Endothelial cell of umbilical vein (primary cell): ENCODE data around the gene ARHGAP45. TPM values are rescaled to one million over a fixed set of nuclear protein-coding genes. Genes with fewer than 3 reads are reported as not detected.

Source experiments
- BruUV-seq: library from RNA; stranded (reverse); fragments of 400-500 nt; replicated peaks from 2 replicates; lab custom pipeline; 2021; lab: Mats Ljungman, UMichigan
- CTCF ChIA-PET: fragments of 300-600, 350-600 bp; sonication (Branson Sonifier 250); formaldehyde crosslinking; loops from one replicate; lab custom pipeline; 2021; ENCODE audit warnings: antibody characterized with exemption, inconsistent platforms; lab: Charles Lee
- POLR2A ChIA-PET: fragments of 300-600, 350-600 bp; sonication (Branson Sonifier 250); formaldehyde crosslinking; loops from one replicate; lab custom pipeline; 2021; ENCODE audit warnings: antibody characterized with exemption, inconsistent platforms; lab: Charles Lee
- DNase-seq: peaks from one replicate; pipeline ENCODE4 v3.0.0-alpha.2; 2011; ENCODE audit warnings: low read depth, low spot score
- FAIRE-seq: peaks from 2 replicates; lab custom pipeline; 2011; peaks lifted over from hg19 to GRCh38; lab: Jason Lieb, UNC
- H2AFZ ChIP-seq: 2 replicates; pipeline ENCODE4 v1.6.0; 2012; ENCODE audit warnings: low read depth, low read length, control low read depth, inconsistent platforms
- H3K27ac ChIP-seq: 2 replicates; pipeline ENCODE4 v1.5.1; 2011; ENCODE audit warnings: low read depth, mild to moderate bottlenecking, control low read depth, low read length, moderate library complexity; ENCODE audit not compliant: insufficient read depth
- H3K27me3 ChIP-seq, 2 experiments: 2 replicates each; pipeline versions ENCODE4 v1.6.0 to v1.6.1; 2011; ENCODE audit warnings: low read length in 2 of 2, mixed read lengths in 1 of 2; ENCODE audit not compliant: control insufficient read depth in 2 of 2, insufficient read depth in 2 of 2
- H3K36me3 ChIP-seq, 2 experiments: 2 replicates in 1 of 2; 3 replicates in 1 of 2; pipeline ENCODE4 v1.5.1; 2011; ENCODE audit warnings: low read length in 2 of 2, mild to moderate bottlenecking in 1 of 2, moderate library complexity in 1 of 2; ENCODE audit not compliant: control insufficient read depth in 2 of 2, insufficient read depth in 2 of 2; ENCODE audit errors: extremely low read depth in 1 of 2
- H3K4me1 ChIP-seq: 3 replicates; pipeline ENCODE4 v1.5.1; 2011; ENCODE audit warnings: mild to moderate bottlenecking, low read length; ENCODE audit not compliant: control insufficient read depth, insufficient read depth; ENCODE audit errors: extremely low read depth
- H3K4me2 ChIP-seq: 2 replicates; pipeline ENCODE4 v1.6.1; 2011; ENCODE audit warnings: low read length, control low read depth, mixed read lengths; ENCODE audit not compliant: insufficient read depth
- H3K4me3 ChIP-seq, 3 experiments: fragments of 200-600 bp in 1 of 3; sonication (generic), shearing (Covaris generic) in 1 of 3; replicated peaks in 1 of 3; 2 replicates each; pipeline ENCODE4 v1.5.1; 2011 to 2016; ENCODE audit warnings: control low read depth in 3 of 3, low read length in 3 of 3, mild to moderate bottlenecking in 2 of 3, inconsistent platforms in 1 of 3, low read depth in 1 of 3, moderate library complexity in 1 of 3; ENCODE audit not compliant: insufficient read depth in 1 of 3
- H3K79me2 ChIP-seq: 2 replicates; pipeline ENCODE4 v1.6.0; 2012; ENCODE audit warnings: low read length, inconsistent platforms; ENCODE audit not compliant: control insufficient read depth, insufficient read depth
- H3K9ac ChIP-seq: replicated peaks from 2 replicates; pipeline ENCODE3; 2011; ENCODE audit warnings: low read length, control low read depth; ENCODE audit not compliant: insufficient read depth; ENCODE audit errors: extremely low read depth
- H3K9me1 ChIP-seq: replicated peaks from 3 replicates; pipeline ENCODE4 v1.6.0; 2011; ENCODE audit warnings: mild to moderate bottlenecking, low read length; ENCODE audit not compliant: control insufficient read depth, insufficient read depth; ENCODE audit errors: extremely low read depth
- H3K9me3 ChIP-seq: replicated peaks from 2 replicates; pipeline ENCODE4 v1.5.1; 2012; ENCODE audit warnings: low read length, inconsistent platforms; ENCODE audit not compliant: control insufficient read depth, insufficient read depth
- H4K20me1 ChIP-seq: replicated peaks from 2 replicates; pipeline ENCODE3; 2011; ENCODE audit warnings: mild to moderate bottlenecking, low read length; ENCODE audit not compliant: control insufficient read depth, insufficient read depth; ENCODE audit errors: extremely low read depth
- FOS ChIP-seq: IDR thresholded peaks from 2 replicates; pipeline ENCODE4 v1.6.1; 2011; ENCODE audit warnings: mild to moderate bottlenecking, low read length, moderate library complexity, borderline replicate concordance; ENCODE audit not compliant: insufficient read depth
- GATA2 ChIP-seq: IDR thresholded peaks from 2 replicates; pipeline ENCODE4 v1.7.0; 2011; ENCODE audit warnings: low read depth, mild to moderate bottlenecking, moderate library complexity, mixed read lengths, low read length; ENCODE audit not compliant: insufficient read length, insufficient read depth
- JUN ChIP-seq: IDR thresholded peaks from 2 replicates; pipeline ENCODE4 v1.6.1; 2011; ENCODE audit warnings: borderline replicate concordance, low read depth; ENCODE audit not compliant: insufficient read length, insufficient read depth
- MYC ChIP-seq: IDR thresholded peaks from one replicate; pipeline ENCODE4 v1.6.1; 2011; ENCODE audit warnings: mild to moderate bottlenecking, low read depth, low read length
- POLR2A ChIP-seq: IDR thresholded peaks from 2 replicates; pipeline ENCODE4 v1.6.1; 2012; ENCODE audit warnings: low read depth, mild to moderate bottlenecking, control low read depth, low read length
- dilution Hi-C: fragments of 300-500 bp; cut with MboI; formaldehyde crosslinking; loops from one replicate; pipeline ENCODE4 v1.15.0; 2019; ENCODE audit warnings: low sequenced_read_pairs; ENCODE audit not compliant: extremely low pct_ligation_motif_present
- intact Hi-C: fragments of 100-400 bp; cut with micrococcal nuclease; formaldehyde crosslinking; loops from one replicate; pipeline ENCODE4 v1.10.0; 2022
- polyA plus RNA-seq, 4 experiments: library from polyadenylated mRNA; depleted of rRNA in 3 of 4; stranded (reverse) in 3 of 4; unstranded in 1 of 4; fragments of >200 nt; gene quantifications; 2 replicates each; pipeline versions ENCODE4 v1.2.1 to v1.2.3, GENCODE V29; 2011 to 2012; ENCODE audit warnings: missing spikeins in 1 of 4
- total RNA-seq: library from RNA; stranded (reverse); gene quantifications from 2 replicates; pipeline ENCODE4 v1.2.3, GENCODE V29; 2021
- TF ChIP-seq, protein P1 (sequence below): IDR thresholded peaks from 2 replicates; pipeline ENCODE4 v1.6.1; 2011; ENCODE audit not compliant: insufficient read depth, insufficient read length
- TF ChIP-seq, protein P2 (sequence below), 2 donors: IDR thresholded peaks; 1 replicate in 1 of 2; 2 replicates in 1 of 2; pipeline ENCODE4 v1.5.1; 2011; ENCODE audit warnings: low read length in 2 of 2, mild to moderate bottlenecking in 2 of 2, moderate library complexity in 2 of 2, control low read depth in 1 of 2, inconsistent platforms in 1 of 2, low read depth in 1 of 2; ENCODE audit not compliant: insufficient read depth in 1 of 2; ENCODE audit errors: extremely low read depth in 1 of 2

ARHGAP45 gene
- total and polyA plus RNA-seq, 2 donors (not counting 3 experiments of a cell fraction or from before 2014, with no cell fraction given), result 7.5 to 10.4 TPM

DNA sequence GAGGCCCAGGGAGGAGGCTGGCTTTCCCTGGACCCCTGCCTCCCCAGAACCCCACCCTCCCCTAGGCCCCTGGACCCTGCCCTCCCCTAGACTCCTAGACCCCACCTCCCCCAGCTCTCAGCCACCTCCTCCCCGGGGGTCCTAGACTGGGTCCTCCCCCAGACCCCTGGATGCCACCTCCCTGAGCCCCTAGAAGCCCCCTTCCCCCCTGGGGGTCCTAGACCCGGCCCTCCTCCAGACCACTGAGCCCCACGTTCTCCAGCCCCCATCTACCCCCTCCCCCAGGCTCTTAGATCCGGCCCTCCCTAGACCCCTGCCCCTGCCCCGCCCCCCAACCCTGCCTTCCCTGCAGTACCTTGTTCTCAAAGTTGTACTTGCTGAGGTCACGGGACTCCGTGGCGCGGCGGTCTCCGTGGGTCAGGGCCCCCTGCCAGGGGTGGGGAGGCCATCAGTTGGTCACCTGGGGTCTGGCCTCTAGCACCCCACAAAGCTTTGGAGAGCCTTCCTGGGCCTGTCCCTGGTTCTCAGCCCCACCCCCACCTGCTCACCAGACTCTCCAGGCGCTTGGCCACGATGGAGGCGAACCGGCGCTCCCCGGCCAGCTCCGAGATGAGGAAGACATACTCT, 44.8 kb downstream of the ARHGAP45 start:
- no peak for FAIRE-seq
- no peaks in the 10 kb centered on the region for H3K9me3 ChIP-seq
- CTCF ChIA-PET, result interaction anchor here (4.4 kb wide), 1 partner anchor 82 kb away, joined by 80 read pairs; no protein-coding TSS in a partner anchor

More for the DNA sequence above, 44.8 kb downstream of the ARHGAP45 start:
- H3K9me1 ChIP-seq, result no peaks in the 10 kb centered on the region
- H3K4me1 ChIP-seq, result peaks cover 5% of the 10 kb centered on the region
- no peak overlapping the region for H3K4me3 ChIP-seq
- H3K36me3 ChIP-seq, result peaks cover 9 to 39% of the 10 kb centered on the region in 2 experiments
- H3K4me2 ChIP-seq, result no peak overlapping the region
- H3K9ac ChIP-seq, result no peak overlapping the region
- TF ChIP-seq, protein P1, sequence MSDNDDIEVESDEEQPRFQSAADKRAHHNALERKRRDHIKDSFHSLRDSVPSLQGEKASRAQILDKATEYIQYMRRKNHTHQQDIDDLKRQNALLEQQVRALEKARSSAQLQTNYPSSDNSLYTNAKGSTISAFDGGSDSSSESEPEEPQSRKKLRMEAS, result no peak
- no peak for TF ChIP-seq GATA2
- TF ChIP-seq JUN, result no peak
- no peak for TF ChIP-seq FOS
- TF ChIP-seq MYC, result no peak
- no peak for TF ChIP-seq POLR2A
- TF ChIP-seq, protein P2, sequence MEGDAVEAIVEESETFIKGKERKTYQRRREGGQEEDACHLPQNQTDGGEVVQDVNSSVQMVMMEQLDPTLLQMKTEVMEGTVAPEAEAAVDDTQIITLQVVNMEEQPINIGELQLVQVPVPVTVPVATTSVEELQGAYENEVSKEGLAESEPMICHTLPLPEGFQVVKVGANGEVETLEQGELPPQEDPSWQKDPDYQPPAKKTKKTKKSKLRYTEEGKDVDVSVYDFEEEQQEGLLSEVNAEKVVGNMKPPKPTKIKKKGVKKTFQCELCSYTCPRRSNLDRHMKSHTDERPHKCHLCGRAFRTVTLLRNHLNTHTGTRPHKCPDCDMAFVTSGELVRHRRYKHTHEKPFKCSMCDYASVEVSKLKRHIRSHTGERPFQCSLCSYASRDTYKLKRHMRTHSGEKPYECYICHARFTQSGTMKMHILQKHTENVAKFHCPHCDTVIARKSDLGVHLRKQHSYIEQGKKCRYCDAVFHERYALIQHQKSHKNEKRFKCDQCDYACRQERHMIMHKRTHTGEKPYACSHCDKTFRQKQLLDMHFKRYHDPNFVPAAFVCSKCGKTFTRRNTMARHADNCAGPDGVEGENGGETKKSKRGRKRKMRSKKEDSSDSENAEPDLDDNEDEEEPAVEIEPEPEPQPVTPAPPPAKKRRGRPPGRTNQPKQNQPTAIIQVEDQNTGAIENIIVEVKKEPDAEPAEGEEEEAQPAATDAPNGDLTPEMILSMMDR (IDR thresholded peaks at IDR 0.05; ENCODE audit: extremely low read depth in 1 of 2, insufficient read depth in 1 of 2, low read depth in 1 of 2, low read length in 2 of 2), result no peak
- no TSS peak for BruUV-seq
- POLR2A ChIA-PET, result interaction anchor here (0.6 kb wide), 1 partner anchor 83 kb away, joined by 3 read pairs; no protein-coding TSS in a partner anchor
- H2AFZ ChIP-seq, result no peak overlapping the region
- intact Hi-C loops, result loop anchor here (2.0 to 5.0 kb wide), 2 partner anchors 81 to 129 kb away; partner anchors contain the start of gene ATP5F1D
- no peak for DNase-seq
- H4K20me1 ChIP-seq, result no peaks in the 10 kb centered on the region
- H3K27me3 ChIP-seq, result no peaks in the 10 kb centered on the region
- peaks cover under 1% of the 10 kb centered on the region for H3K79me2 ChIP-seq
- H3K27ac ChIP-seq, result no peak overlapping the region
- dilution Hi-C loops, result no loop called here
